HFFc6 (cell line): ENCODE data around the gene DAP. TPM values are rescaled to one million over a fixed set of nuclear protein-coding genes. Genes with fewer than 3 reads are reported as not detected.
A peak's percentile ranks its signal among the peaks of the same experiment; 100 is the strongest.

Experiments used
- DNase-seq: peaks from one replicate; pipeline ENCODE4 v3.0.0-alpha.2; 2018
- H3K27ac Mint-ChIP-seq: 2 replicates; pipeline ENCODE4 v1.8.0; 2020; ENCODE audit warnings: mild to moderate bottlenecking, mixed read lengths
- H3K27me3 Mint-ChIP-seq: 2 replicates; pipeline ENCODE4 v1.8.0; 2021; ENCODE audit warnings: mild to moderate bottlenecking, moderate library complexity, mixed read lengths; ENCODE audit not compliant: insufficient read depth
- H3K36me3 Mint-ChIP-seq: 2 replicates; pipeline ENCODE4 v1.8.0; 2021; ENCODE audit warnings: low read depth, mixed read lengths
- H3K4me1 Mint-ChIP-seq: 2 replicates; pipeline ENCODE4 v1.8.0; 2020; ENCODE audit warnings: low read depth, mixed read lengths
- H3K4me3 Mint-ChIP-seq: 2 replicates; pipeline ENCODE4 v1.8.0; 2020; ENCODE audit warnings: mild to moderate bottlenecking, moderate library complexity, mixed read lengths
- H3K9me3 Mint-ChIP-seq: 2 replicates; pipeline ENCODE4 v1.8.0; 2020; ENCODE audit warnings: mild to moderate bottlenecking, mixed read lengths
- CTCF ChIP-seq: fragments of 200-600 bp; sonication (generic); IDR thresholded peaks from 2 replicates; pipeline ENCODE4 v1.5.0; 2021; ENCODE audit warnings: antibody characterized with exemption, mild to moderate bottlenecking
- total RNA-seq, 6 experiments: library from RNA; stranded (reverse); fragmentation: NEBNext Ultra II Directional; extraction: Animal tissue kit (Norgen Biotek cat#: 25700); gene quantifications; 2 replicates in 1 of 6; 3 replicates in 5 of 6; pipeline ENCODE4 v1.2.3, GENCODE V29; 2021

DAP gene
- total RNA-seq, 6 experiments from 2014 or later, result 255 to 357 (median 285) TPM

GRCh38 chr5:10710513-10711128, 50.4 kb downstream of the DAP start:
- Mint-ChIP-seq H3K4me3 (no peak overlapping the region), H3K27ac (no peak overlapping the region), H3K36me3 (peaks cover 51% of the 10 kb centered on the region), H3K4me1 (peaks cover 48% of the 10 kb centered on the region), H3K9me3 (no peaks in the 10 kb centered on the region), H3K27me3 (no peaks in the 10 kb centered on the region)
- TF ChIP-seq CTCF, result no peak
- DNase-seq, result no peak

- no peaks in the 10 kb centered on the region for H3K9me3 Mint-ChIP-seq
- H3K27me3 Mint-ChIP-seq, result no peaks in the 10 kb centered on the region
- H3K4me3 Mint-ChIP-seq, result no peak overlapping the region
- no peak for DNase-seq
- H3K36me3 Mint-ChIP-seq, result peaks cover 51% of the 10 kb centered on the region
- peaks cover 55% of the 10 kb centered on the region for H3K4me1 Mint-ChIP-seq
- H3K27ac Mint-ChIP-seq, result no peak overlapping the region
- no peak for TF ChIP-seq CTCF
Measured at GRCh38 chr5:10709933-10710332, 51.1 kb downstream of the DAP start.

- H3K9me3 Mint-ChIP-seq, result no peaks in the 10 kb centered on the region
- H3K4me1 Mint-ChIP-seq, result peaks cover 60% of the 10 kb centered on the region
- H3K27ac Mint-ChIP-seq, result no peak overlapping the region
- no peak for DNase-seq
- H3K4me3 Mint-ChIP-seq, result no peak overlapping the region
- peaks cover 52% of the 10 kb centered on the region for H3K36me3 Mint-ChIP-seq
- H3K27me3 Mint-ChIP-seq, result no peaks in the 10 kb centered on the region
- TF ChIP-seq CTCF, result no peak
Measured at GRCh38 chr5:10709409-10709808, 51.6 kb downstream of the DAP start.

GRCh38 chr5:10708189-10708944, 52.7 kb downstream of the DAP start:
- Mint-ChIP-seq H3K4me3 (no peak overlapping the region), H3K4me1 (peaks cover 71% of the 10 kb centered on the region), H3K36me3 (peaks cover 47% of the 10 kb centered on the region), H3K27ac (peak overlapping the region; percentile 91), H3K9me3 (no peaks in the 10 kb centered on the region), H3K27me3 (no peaks in the 10 kb centered on the region)
- TF ChIP-seq CTCF, result no peak
- DNase-seq, result no peak

GRCh38 chr5:10707198-10708142, 53.6 kb downstream of the DAP start:
- no peak for TF ChIP-seq CTCF
- Mint-ChIP-seq H3K27ac (peak overlapping the region; percentile 91), H3K9me3 (no peaks in the 10 kb centered on the region), H3K27me3 (no peaks in the 10 kb centered on the region), H3K36me3 (peaks cover 44% of the 10 kb centered on the region), H3K4me3 (peak overlapping the region; percentile 44), H3K4me1 (peaks cover 76% of the 10 kb centered on the region)
- DNase-seq, result peak; percentile 54
